ENCODE results near the gene CPSF3. TPM values are rescaled to one million over a fixed set of nuclear protein-coding genes. Genes with fewer than 3 reads are reported as not detected.

CPSF3 gene
- total RNA-seq, 1 donor from 2014 or later: 199 TPM

- Mint-ChIP-seq H3K27me3 (ENCODE audit: insufficient read depth, low read depth) (no peaks in the 10 kb centered on the region), H3K27ac (no peak overlapping the region), H3K4me1 (peaks cover 3% of the 10 kb centered on the region), H3K36me3 (peaks cover 37% of the 10 kb centered on the region), H3K9me3 (no peaks in the 10 kb centered on the region), H3K4me3 (no peak overlapping the region)
- Histone ChIP-seq H3F3A (ENCODE audit: low read depth) (peaks cover 6% of the 10 kb centered on the region), H4K20me1 (ENCODE audit: low read depth) (no peaks in the 10 kb centered on the region), H3K4me3 (no peak overlapping the region), H3K4me2 (no peak overlapping the region), H2AFZ (replicated peaks) (no peak overlapping the region), H3K27me3 (no peaks in the 10 kb centered on the region), H3K9ac (no peak overlapping the region), H3K36me3 (peaks cover 19% of the 10 kb centered on the region), H3K4me1 (no peaks in the 10 kb centered on the region), H3K79me2 (ENCODE audit: low read depth) (no peaks in the 10 kb centered on the region), H3K9me3 (ENCODE audit: low read depth) (no peaks in the 10 kb centered on the region), H3K27ac (no peak overlapping the region)
- no peak for TF ChIP-seq EZH2phosphoT487 (IDR thresholded peaks at IDR 0.05)
- no peak for TF ChIP-seq CTCF (IDR thresholded peaks at IDR 0.05)
- TF ChIP-seq EZH2 (IDR thresholded peaks at IDR 0.05): no peak
- no peak for DNase-seq (ENCODE audit: low spot score)
Measured at GRCh38 chr2:9518780-9519179, 95.3 kb downstream of the CPSF3 start.

GRCh38 chr2:9519250-9519649 lies 95.8 kb downstream of the CPSF3 start:
- H3K4me3 ChIP-seq: no peak overlapping the region
- Mint-ChIP-seq H3K4me1 (peaks cover 3% of the 10 kb centered on the region), H3K27me3 (ENCODE audit: insufficient read depth, low read depth) (no peaks in the 10 kb centered on the region), H3K36me3 (peaks cover 35% of the 10 kb centered on the region), H3K9me3 (no peaks in the 10 kb centered on the region), H3K27ac (no peak overlapping the region), H3K4me3 (no peak overlapping the region)
- DNase-seq (ENCODE audit: low spot score): no peak
- H3K9ac ChIP-seq: no peak overlapping the region
- no peaks in the 10 kb centered on the region for H4K20me1 ChIP-seq (ENCODE audit: low read depth)
- no peaks in the 10 kb centered on the region for H3K27me3 ChIP-seq
- H2AFZ ChIP-seq (replicated peaks): no peak overlapping the region
- no peaks in the 10 kb centered on the region for H3K79me2 ChIP-seq (ENCODE audit: low read depth)
- peaks cover 6% of the 10 kb centered on the region for H3F3A ChIP-seq (ENCODE audit: low read depth)
- H3K4me1 ChIP-seq: no peaks in the 10 kb centered on the region
- TF ChIP-seq EZH2 (IDR thresholded peaks at IDR 0.05) (no peak), CTCF (IDR thresholded peaks at IDR 0.05) (no peak), EZH2phosphoT487 (IDR thresholded peaks at IDR 0.05) (no peak)
- H3K36me3 ChIP-seq: peaks cover 19% of the 10 kb centered on the region
- H3K4me2 ChIP-seq: no peak overlapping the region
- H3K27ac ChIP-seq: no peak overlapping the region
- H3K9me3 ChIP-seq (ENCODE audit: low read depth): no peaks in the 10 kb centered on the region

Other genes starting within 250 kb of the CPSF3 start
- 26.1 and 31.7 TPM in 2 replicates for gene ASAP2, start 216.8 kb upstream of the CPSF3 start, total RNA-seq (ENCODE audit: low replicate concordance)
- 14.6 and 17.3 TPM in 2 replicates for gene ITGB1BP1, start 126 bp upstream of the CPSF3 start, total RNA-seq (ENCODE audit: low replicate concordance)
- gene IAH1, start 50.9 kb downstream of the CPSF3 start, total RNA-seq (ENCODE audit: low replicate concordance): 22.4 and 45.6 TPM in 2 replicates
- 49.7 and 72.1 TPM in 2 replicates for gene ADAM17, start 132.2 kb downstream of the CPSF3 start, total RNA-seq (ENCODE audit: low replicate concordance)
- 468 and 655 TPM in 2 replicates for gene YWHAQ, start 207.3 kb downstream of the CPSF3 start, total RNA-seq (ENCODE audit: low replicate concordance)